GM12872 (cell line): ENCODE measurements around the gene RAB32.

Source experiments
- CTCF ChIP-seq: IDR thresholded peaks from 3 replicates; pipeline ENCODE4 v1.5.1; 2011; ENCODE audit warnings: low read depth, mild to moderate bottlenecking, low read length, moderate library complexity; ENCODE audit not compliant: insufficient read depth

Gene RAB32

GRCh38 chr6:146543940-146544615 is 445 bp downstream of the RAB32 start:
- no peak for TF ChIP-seq CTCF

- TF ChIP-seq CTCF = no peak
These were observed 1.1 kb downstream of the RAB32 start for GRCh38 chr6:146544616-146545182.

GRCh38 chr6:146545581-146545980 is 1.9 kb downstream of the RAB32 start:
- no peak for TF ChIP-seq CTCF

- no peak for TF ChIP-seq CTCF
These were observed 2.9 kb downstream of the RAB32 start for GRCh38 chr6:146546443-146547043.

GRCh38 chr6:146547889-146548288 is 4.3 kb downstream of the RAB32 start:
- no peak for TF ChIP-seq CTCF

GRCh38 chr6:146548898-146549374 is 5.3 kb downstream of the RAB32 start:
- TF ChIP-seq CTCF = no peak

GRCh38 chr6:146550911-146551310 is 7.3 kb downstream of the RAB32 start:
- no peak for TF ChIP-seq CTCF
